Stomach smooth muscle (tissue), 2 donors: ENCODE measurements around the gene AP4S1.

Experiments
- H3K27ac ChIP-seq: one replicate; pipeline ENCODE4 v1.7.0; 2013; ENCODE audit warnings: mild to moderate bottlenecking, low read length, inconsistent platforms
- H3K27me3 ChIP-seq, 2 donors: one replicate each; pipeline ENCODE4 v1.7.0; 2013; ENCODE audit warnings: low read length in 2 of 2; ENCODE audit not compliant: insufficient read depth in 2 of 2, control insufficient read depth in 1 of 2
- H3K36me3 ChIP-seq, 2 donors: one replicate each; pipeline ENCODE4 v1.7.0; 2013; ENCODE audit warnings: low read length in 2 of 2; ENCODE audit not compliant: control insufficient read depth in 2 of 2, insufficient read depth in 2 of 2
- H3K4me1 ChIP-seq: one replicate; pipeline ENCODE4 v1.7.0; 2013; ENCODE audit warnings: low read length; ENCODE audit not compliant: control insufficient read depth, insufficient read depth
- H3K4me3 ChIP-seq, 2 donors: one replicate each; pipeline ENCODE4 v1.7.0; 2013; ENCODE audit warnings: low read length in 2 of 2
- H3K9ac ChIP-seq, 2 donors: one replicate each; pipeline ENCODE4 v1.7.0; 2013; ENCODE audit warnings: low read length in 2 of 2, mild to moderate bottlenecking in 1 of 2
- H3K9me3 ChIP-seq, 2 donors: one replicate each; pipeline ENCODE4 v1.7.0; 2013; ENCODE audit warnings: low read length in 2 of 2; ENCODE audit not compliant: control insufficient read depth in 2 of 2
- donor health status: healthy.
- donor health status: Pancreatic carcinoma.

AP4S1 gene

DNA sequence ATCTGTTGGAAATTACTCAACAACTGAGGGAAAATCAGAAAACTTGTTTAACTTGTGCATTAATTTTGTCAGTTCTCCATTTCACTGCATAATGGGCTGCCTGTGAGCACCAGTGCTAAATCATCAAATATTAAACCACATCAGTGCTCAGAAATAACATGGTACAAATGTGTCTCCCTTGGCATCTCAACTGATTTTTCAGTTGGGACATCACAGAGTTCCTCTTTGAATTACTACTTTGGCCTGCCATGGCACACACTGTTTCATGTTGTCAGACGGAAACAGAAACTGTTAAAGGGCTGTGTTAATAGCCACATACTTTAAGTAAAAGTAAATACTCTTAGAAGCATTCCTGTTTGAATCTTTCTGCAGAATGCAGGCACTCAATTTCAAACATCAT lies 42.8 kb downstream of the AP4S1 start:
- H3K9ac ChIP-seq: no peak overlapping the region
- no peaks in the 10 kb centered on the region for H3K9me3 ChIP-seq
- no peaks in the 10 kb centered on the region for H3K36me3 ChIP-seq
- no peak overlapping the region for H3K4me3 ChIP-seq
- H3K4me1 ChIP-seq: no peaks in the 10 kb centered on the region
- no peaks in the 10 kb centered on the region for H3K27me3 ChIP-seq
- H3K27ac ChIP-seq: no peak overlapping the region

DNA sequence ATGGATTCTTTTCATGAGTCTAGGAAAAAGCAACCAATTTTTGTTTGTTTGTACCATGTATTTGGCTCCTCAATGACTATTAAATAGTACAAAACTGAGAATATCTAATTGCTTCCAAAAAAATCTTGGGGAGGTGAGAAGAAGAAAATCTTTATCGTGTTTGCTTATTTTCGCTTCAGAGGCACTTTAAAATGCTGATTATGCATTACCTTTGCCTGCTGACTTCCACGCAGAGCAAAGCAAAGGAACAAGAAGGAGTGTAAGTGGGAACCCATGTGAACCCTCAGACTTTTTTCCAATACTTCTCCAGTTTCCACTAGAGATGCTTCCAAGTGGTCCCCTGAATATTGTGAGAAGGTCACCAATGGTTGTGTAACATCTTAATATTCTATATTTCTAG lies 43.9 kb downstream of the AP4S1 start:
- H3K9me3 ChIP-seq: no peaks in the 10 kb centered on the region
- H3K36me3 ChIP-seq: no peaks in the 10 kb centered on the region
- no peaks in the 10 kb centered on the region for H3K4me1 ChIP-seq
- no peaks in the 10 kb centered on the region for H3K27me3 ChIP-seq
- no peak overlapping the region for H3K9ac ChIP-seq
- no peak overlapping the region for H3K27ac ChIP-seq
- no peak overlapping the region for H3K4me3 ChIP-seq

DNA sequence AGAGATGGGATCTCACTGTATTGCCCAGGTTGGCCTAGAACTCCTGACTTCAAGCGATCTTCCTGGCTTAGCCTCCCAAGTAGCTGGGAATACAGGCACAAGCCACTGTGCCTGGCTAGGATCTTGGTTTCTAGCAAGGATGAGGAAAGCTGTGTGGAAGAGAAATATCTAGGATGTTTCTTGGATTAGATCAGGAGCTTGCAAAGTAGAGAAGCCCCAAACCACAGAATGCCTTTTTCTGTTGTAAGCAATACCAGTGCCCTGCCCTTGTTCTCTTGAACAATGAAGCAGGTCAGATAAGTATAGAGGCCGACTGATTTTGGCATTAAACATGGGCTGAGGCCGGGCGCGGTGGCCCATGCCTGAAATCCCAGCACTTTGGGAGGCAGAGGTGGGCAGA lies 45.0 kb downstream of the AP4S1 start:
- Histone ChIP-seq H3K4me1 (no peaks in the 10 kb centered on the region), H3K9ac (no peak overlapping the region), H3K9me3 (no peaks in the 10 kb centered on the region), H3K27me3 (no peaks in the 10 kb centered on the region), H3K4me3 (no peak overlapping the region), H3K36me3 (no peaks in the 10 kb centered on the region), H3K27ac (no peak overlapping the region)

DNA sequence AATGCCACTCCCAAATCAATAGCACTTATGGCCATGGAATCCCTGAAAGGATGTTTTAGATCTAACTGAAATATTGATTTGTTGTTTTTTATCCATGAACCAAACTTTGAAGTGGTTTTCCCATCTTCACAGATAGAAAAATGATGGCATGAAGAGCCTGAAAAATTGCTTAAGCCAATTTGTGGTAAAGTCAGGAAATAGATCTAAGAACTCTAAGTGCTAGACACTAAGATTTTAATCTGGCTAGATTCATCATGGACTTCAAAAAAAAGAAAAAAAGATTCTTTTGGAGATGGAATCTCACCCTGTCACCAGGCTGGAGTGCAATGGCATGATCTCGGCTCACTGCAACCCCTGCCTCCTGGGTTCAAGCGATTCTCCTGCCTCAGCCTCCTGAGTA lies 45.7 kb downstream of the AP4S1 start:
- H3K36me3 ChIP-seq: peaks cover 0 to 4% of the 10 kb centered on the region in 2 donors
- H3K9ac ChIP-seq: no peak overlapping the region
- H3K27me3 ChIP-seq: no peaks in the 10 kb centered on the region
- no peak overlapping the region for H3K27ac ChIP-seq
- H3K4me3 ChIP-seq: no peak overlapping the region
- H3K4me1 ChIP-seq: no peaks in the 10 kb centered on the region
- no peaks in the 10 kb centered on the region for H3K9me3 ChIP-seq

- Histone ChIP-seq H3K27ac (no peak overlapping the region), H3K9me3 (no peaks in the 10 kb centered on the region), H3K4me3 (no peak overlapping the region)
Observed at GRCh38 chr14:31075144-31075543, 49.7 kb downstream of the AP4S1 start.

DNA sequence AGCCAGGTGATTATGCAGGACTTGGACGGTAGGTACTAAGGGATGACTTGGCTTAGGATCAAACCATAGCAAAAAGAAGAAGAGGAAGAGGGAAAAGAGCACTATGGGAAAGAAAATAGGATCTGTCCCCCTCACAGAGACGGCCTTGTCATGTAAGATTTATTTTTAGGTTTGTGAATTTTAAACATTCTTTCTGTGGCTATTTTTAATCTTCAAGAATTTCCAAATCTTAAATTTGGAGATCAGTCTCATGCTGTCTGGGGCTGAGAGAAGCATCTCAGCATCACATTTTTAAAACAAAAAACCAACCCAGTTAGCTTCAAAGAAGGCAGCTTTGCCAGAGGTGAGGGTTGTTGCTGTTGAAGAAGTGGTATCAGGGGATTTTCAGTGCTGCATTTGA lies 53.3 kb downstream of the AP4S1 start:
- Histone ChIP-seq H3K4me1 (peaks cover 3% of the 10 kb centered on the region), H3K4me3 (no peak overlapping the region), H3K36me3 (peaks cover 3 to 5% of the 10 kb centered on the region in 2 donors), H3K27me3 (no peaks in the 10 kb centered on the region), H3K27ac (no peak overlapping the region), H3K9me3 (no peaks in the 10 kb centered on the region), H3K9ac (no peak overlapping the region)

More at GRCh38 chr14:31075144-31075543, 49.7 kb downstream of the AP4S1 start:
- H3K27me3 ChIP-seq: no peaks in the 10 kb centered on the region
- H3K4me1 ChIP-seq: no peaks in the 10 kb centered on the region
- H3K36me3 ChIP-seq: peaks cover 2 to 5% of the 10 kb centered on the region in 2 donors
- no peak overlapping the region for H3K9ac ChIP-seq

GRCh38 chr14:31080056-31080455 lies 54.6 kb downstream of the AP4S1 start:
- Histone ChIP-seq H3K4me1 (peaks cover 5% of the 10 kb centered on the region), H3K9ac (no peak overlapping the region)

DNA sequence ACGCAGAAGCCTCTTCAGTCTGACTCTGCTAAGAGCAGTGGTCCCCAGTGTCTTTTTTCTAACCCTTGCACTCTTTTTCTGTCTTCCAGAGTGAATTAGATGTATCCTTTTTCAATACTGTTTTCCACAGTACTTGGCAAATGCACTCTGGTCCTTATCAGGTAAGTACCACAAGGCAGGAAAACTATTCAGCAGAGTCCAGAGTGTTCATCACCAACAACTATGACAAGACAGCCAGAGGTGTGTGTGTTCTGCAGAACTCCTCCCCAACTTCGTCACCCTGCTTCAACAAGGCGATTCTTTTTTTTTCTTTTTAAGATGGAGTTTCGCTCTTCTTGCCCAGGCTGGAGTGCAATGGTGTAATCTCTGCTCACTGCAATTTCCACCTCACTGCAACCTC lies 55.0 kb downstream of the AP4S1 start:
- Histone ChIP-seq H3K9me3 (no peaks in the 10 kb centered on the region), H3K4me1 (peaks cover 5% of the 10 kb centered on the region), H3K9ac (no peak overlapping the region)

More at GRCh38 chr14:31080056-31080455, 54.6 kb downstream of the AP4S1 start:
- Histone ChIP-seq H3K36me3 (peaks cover 5 to 7% of the 10 kb centered on the region in 2 donors), H3K9me3 (no peaks in the 10 kb centered on the region), H3K4me3 (no peak overlapping the region), H3K27ac (no peak overlapping the region), H3K27me3 (no peaks in the 10 kb centered on the region)

GRCh38 chr14:31083781-31084180 lies 58.3 kb downstream of the AP4S1 start:
- Histone ChIP-seq H3K4me3 (no peak overlapping the region), H3K27me3 (no peaks in the 10 kb centered on the region), H3K36me3 (peaks cover 0 to 7% of the 10 kb centered on the region in 2 donors), H3K27ac (peak overlapping the region; percentile 11), H3K4me1 (peaks cover 5% of the 10 kb centered on the region), H3K9ac (peak overlapping the region in 1 of 2 donors; percentile 29), H3K9me3 (no peaks in the 10 kb centered on the region)

More for the DNA sequence above, 55.0 kb downstream of the AP4S1 start:
- Histone ChIP-seq H3K27me3 (no peaks in the 10 kb centered on the region), H3K27ac (no peak overlapping the region), H3K4me3 (no peak overlapping the region), H3K36me3 (peaks cover 5 to 9% of the 10 kb centered on the region in 2 donors)

- H3K27ac ChIP-seq: peak overlapping the region; percentile 11
- peaks cover 5% of the 10 kb centered on the region for H3K4me1 ChIP-seq
- no peaks in the 10 kb centered on the region for H3K9me3 ChIP-seq
- H3K9ac ChIP-seq: no peak overlapping the region
- peaks cover 0 to 7% of the 10 kb centered on the region in 2 donors for H3K36me3 ChIP-seq
- no peaks in the 10 kb centered on the region for H3K27me3 ChIP-seq
- no peak overlapping the region for H3K4me3 ChIP-seq
Observed at GRCh38 chr14:31084385-31084784, 58.9 kb downstream of the AP4S1 start.

DNA sequence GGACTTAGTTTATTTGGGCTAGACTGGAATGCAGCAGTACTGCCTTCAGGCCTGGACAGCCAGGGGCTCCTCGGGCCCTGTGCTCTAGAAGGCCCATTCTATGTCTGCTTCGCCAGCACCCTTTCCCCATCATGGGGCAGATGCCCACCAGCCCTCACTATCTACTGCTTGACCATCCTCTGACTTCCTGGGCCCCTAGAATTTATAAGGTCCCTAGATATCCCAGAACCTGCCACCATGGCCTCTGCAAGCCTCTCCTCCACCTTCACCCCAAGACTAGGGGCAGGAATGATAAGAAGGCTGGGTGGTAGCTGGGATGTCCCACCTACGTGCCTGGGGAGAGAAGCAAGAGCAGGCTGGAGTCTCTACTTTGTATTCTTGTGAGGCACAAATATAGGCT lies 59.6 kb downstream of the AP4S1 start:
- Histone ChIP-seq H3K4me1 (peaks cover 5% of the 10 kb centered on the region), H3K4me3 (no peak overlapping the region), H3K9me3 (no peaks in the 10 kb centered on the region), H3K27me3 (no peaks in the 10 kb centered on the region), H3K27ac (no peak overlapping the region), H3K36me3 (peaks cover 0 to 7% of the 10 kb centered on the region in 2 donors), H3K9ac (no peak overlapping the region)
